ENCODE measurements around the gene PCDH8.

DNA sequence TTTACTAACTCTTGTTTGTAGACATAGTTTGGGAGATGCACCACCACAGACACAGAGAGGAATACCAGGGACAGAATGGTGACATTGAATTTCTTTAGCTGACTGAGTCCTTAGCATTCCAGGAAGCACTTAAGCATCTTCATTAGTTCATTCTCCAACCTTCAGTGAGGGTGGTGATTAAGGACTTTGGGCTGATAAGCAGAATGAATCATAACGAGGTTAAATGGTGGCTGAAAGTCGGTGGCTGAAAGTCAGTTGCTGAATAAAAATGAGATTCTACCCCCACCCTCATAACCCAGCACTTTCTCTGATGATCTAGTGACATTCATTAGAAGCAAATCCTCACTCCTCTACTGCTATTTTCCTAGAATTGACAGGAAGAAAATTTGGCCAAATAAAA, 10.6 kb downstream of the PCDH8 start:
- no peak for TF ChIP-seq POLR2A (IDR thresholded peaks at IDR 0.05)
- TF ChIP-seq, protein P1, sequence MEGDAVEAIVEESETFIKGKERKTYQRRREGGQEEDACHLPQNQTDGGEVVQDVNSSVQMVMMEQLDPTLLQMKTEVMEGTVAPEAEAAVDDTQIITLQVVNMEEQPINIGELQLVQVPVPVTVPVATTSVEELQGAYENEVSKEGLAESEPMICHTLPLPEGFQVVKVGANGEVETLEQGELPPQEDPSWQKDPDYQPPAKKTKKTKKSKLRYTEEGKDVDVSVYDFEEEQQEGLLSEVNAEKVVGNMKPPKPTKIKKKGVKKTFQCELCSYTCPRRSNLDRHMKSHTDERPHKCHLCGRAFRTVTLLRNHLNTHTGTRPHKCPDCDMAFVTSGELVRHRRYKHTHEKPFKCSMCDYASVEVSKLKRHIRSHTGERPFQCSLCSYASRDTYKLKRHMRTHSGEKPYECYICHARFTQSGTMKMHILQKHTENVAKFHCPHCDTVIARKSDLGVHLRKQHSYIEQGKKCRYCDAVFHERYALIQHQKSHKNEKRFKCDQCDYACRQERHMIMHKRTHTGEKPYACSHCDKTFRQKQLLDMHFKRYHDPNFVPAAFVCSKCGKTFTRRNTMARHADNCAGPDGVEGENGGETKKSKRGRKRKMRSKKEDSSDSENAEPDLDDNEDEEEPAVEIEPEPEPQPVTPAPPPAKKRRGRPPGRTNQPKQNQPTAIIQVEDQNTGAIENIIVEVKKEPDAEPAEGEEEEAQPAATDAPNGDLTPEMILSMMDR (IDR thresholded peaks at IDR 0.05), result no peak
